PFSK-1 (cell line): ENCODE data around the gene SHISAL1.

Experiments used
- FOXP2 ChIP-seq: optimal IDR thresholded peaks from 2 replicates; pipeline ENCODE3; 2011; ENCODE audit warnings: borderline replicate concordance, control low read depth, inconsistent platforms; ENCODE audit not compliant: insufficient read depth; ENCODE audit errors: extremely low read length, extremely low read depth
- POLR2AphosphoS5 ChIP-seq: IDR thresholded peaks from 2 replicates; pipeline ENCODE4 v1.6.1; 2012; ENCODE audit warnings: low read depth, mild to moderate bottlenecking, control low read depth, low read length, moderate library complexity
- SIN3A ChIP-seq: IDR thresholded peaks from 2 replicates; pipeline ENCODE4 v1.6.1; 2012; ENCODE audit warnings: mild to moderate bottlenecking, low read length, moderate library complexity, borderline replicate concordance; ENCODE audit not compliant: insufficient read depth
- TF ChIP-seq, protein P1 (sequence below), 2 experiments: IDR thresholded peaks; 2 replicates each; pipeline versions ENCODE4 v1.6.1 to v1.8.0; 2011 to 2012; ENCODE audit warnings: low read depth in 2 of 2, low read length in 2 of 2, control low read depth in 1 of 2, inconsistent platforms in 1 of 2, mild to moderate bottlenecking in 1 of 2, moderate library complexity in 1 of 2; ENCODE audit not compliant: insufficient read depth in 1 of 2

DNA sequence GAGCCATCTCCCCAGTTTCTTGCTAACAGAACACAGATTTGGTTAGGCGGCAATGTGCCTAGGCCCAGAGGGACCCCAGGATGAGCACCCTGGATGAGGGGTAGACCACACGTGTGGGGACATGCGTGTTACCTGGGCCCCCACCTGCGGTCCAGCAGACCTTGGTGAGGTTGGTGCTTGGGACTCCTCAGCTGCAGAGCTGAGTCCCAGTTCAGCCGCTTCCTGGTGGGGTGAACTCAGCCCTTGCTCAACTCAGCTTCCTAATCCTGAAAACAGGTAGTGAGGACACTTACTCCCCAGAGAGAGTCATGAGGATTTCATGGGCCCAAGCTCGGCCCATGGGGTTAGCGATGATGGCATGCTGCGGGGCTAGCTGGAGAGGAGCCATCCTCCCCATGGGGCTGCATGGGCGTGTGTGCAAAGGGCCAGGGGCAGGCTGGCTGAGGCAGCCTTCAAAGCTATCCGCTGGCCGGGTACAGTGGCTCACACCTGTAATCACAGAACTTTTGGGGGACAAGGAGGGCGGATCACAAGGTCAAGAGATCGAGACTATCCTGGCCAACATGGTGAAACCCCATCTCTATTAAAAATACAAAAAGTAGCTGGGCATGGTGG, 46.9 kb upstream of the SHISAL1 start:
- TF ChIP-seq, protein P1, sequence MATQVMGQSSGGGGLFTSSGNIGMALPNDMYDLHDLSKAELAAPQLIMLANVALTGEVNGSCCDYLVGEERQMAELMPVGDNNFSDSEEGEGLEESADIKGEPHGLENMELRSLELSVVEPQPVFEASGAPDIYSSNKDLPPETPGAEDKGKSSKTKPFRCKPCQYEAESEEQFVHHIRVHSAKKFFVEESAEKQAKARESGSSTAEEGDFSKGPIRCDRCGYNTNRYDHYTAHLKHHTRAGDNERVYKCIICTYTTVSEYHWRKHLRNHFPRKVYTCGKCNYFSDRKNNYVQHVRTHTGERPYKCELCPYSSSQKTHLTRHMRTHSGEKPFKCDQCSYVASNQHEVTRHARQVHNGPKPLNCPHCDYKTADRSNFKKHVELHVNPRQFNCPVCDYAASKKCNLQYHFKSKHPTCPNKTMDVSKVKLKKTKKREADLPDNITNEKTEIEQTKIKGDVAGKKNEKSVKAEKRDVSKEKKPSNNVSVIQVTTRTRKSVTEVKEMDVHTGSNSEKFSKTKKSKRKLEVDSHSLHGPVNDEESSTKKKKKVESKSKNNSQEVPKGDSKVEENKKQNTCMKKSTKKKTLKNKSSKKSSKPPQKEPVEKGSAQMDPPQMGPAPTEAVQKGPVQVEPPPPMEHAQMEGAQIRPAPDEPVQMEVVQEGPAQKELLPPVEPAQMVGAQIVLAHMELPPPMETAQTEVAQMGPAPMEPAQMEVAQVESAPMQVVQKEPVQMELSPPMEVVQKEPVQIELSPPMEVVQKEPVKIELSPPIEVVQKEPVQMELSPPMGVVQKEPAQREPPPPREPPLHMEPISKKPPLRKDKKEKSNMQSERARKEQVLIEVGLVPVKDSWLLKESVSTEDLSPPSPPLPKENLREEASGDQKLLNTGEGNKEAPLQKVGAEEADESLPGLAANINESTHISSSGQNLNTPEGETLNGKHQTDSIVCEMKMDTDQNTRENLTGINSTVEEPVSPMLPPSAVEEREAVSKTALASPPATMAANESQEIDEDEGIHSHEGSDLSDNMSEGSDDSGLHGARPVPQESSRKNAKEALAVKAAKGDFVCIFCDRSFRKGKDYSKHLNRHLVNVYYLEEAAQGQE (IDR thresholded peaks at IDR 0.05; ENCODE audit: insufficient read depth in 1 of 2, low read depth in 2 of 2, low read length in 2 of 2): no peak
- TF ChIP-seq POLR2AphosphoS5: no peak
- TF ChIP-seq FOXP2: no peak
- TF ChIP-seq SIN3A: no peak
